Esophagus mucosa (tissue), 1 donor: ENCODE measurements around the gene MRPL52. TPM values are rescaled to one million over a fixed set of nuclear protein-coding genes. Genes with fewer than 3 reads are reported as not detected.
A peak's percentile ranks its signal among the peaks of the same experiment; 100 is the strongest.
"Not testable (repeated sequence)": the region's sequence is repeated elsewhere in the genome, so short reads cannot be mapped to it uniquely, and the experiment has no call there.

Source experiments
- ATAC-seq: fragments of 200-7000 bp; cut with Tn5 transposase; one replicate; pipeline ENCODE4 v1.9.1; 2020
- total RNA-seq: library from RNA; stranded (reverse); gene quantifications from one replicate; pipeline ENCODE4 v1.2.4, GENCODE V29; 2023
- donor health status: DM: yes; HTN: yes; CAD: no.

Gene MRPL52
- total RNA-seq, 1 donor from 2014 or later: 103 TPM

GRCh38 chr14:22811722-22812121, 18.0 kb upstream of the MRPL52 start:
- no peak for ATAC-seq

DNA sequence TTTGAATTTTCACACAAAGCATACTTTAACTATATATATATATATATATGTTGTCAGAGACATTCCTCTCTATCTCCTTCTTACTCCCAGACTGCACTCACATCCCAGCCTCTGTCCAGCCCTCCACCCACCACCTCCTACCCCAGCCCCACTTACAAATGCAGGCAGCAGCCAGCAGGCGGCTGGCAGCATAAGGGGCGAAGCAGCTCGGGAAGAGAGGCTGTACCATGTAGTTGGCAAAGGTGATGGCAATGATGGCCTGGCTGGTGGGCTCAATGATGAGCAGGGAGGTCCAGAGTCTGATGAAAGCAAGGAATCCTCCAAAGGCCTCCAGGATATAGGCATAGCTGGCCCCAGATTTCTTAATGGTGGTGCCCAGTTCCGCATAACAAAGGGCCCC, 16.9 kb upstream of the MRPL52 start:
- no peak for ATAC-seq

DNA sequence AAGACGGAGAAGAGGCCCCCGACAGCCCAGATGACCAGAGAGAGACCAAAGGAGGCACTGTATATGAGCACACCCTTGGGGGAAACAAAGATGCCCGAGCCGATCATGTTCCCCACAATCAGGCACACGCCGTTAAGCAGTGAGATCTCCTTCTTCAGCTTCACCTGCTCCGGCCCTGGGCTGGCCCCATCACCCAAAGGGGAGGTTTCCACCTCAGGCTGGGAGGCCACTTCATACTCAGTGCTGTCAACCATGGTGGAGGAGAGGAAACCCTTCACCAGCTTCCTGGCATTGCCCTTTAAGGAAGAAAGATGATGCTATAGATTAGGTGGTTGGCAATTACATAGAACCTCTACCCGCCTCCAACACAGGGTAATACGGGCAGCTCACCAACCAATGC, 16.5 kb upstream of the MRPL52 start:
- peak; percentile 8 for ATAC-seq

DNA sequence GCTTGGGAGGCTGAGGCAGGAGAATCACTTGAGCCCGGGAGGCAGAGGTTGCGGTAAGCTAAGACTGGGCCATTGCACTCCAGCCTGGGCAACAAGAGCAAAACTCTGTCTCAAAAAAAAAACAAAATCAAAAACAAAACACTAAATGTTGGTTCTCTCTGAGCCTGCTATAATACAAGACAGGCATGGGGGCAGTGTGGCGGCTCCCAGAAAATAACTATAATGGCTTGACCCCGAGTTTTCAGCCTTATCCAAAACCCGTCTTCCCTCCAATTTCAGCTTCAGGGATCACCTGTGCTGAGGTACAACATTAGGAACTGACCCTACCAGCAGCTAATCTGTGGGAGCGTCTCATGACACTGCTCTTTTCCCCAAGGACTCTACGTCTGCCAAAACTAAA, 15.3 kb upstream of the MRPL52 start:
- ATAC-seq: no peak

DNA sequence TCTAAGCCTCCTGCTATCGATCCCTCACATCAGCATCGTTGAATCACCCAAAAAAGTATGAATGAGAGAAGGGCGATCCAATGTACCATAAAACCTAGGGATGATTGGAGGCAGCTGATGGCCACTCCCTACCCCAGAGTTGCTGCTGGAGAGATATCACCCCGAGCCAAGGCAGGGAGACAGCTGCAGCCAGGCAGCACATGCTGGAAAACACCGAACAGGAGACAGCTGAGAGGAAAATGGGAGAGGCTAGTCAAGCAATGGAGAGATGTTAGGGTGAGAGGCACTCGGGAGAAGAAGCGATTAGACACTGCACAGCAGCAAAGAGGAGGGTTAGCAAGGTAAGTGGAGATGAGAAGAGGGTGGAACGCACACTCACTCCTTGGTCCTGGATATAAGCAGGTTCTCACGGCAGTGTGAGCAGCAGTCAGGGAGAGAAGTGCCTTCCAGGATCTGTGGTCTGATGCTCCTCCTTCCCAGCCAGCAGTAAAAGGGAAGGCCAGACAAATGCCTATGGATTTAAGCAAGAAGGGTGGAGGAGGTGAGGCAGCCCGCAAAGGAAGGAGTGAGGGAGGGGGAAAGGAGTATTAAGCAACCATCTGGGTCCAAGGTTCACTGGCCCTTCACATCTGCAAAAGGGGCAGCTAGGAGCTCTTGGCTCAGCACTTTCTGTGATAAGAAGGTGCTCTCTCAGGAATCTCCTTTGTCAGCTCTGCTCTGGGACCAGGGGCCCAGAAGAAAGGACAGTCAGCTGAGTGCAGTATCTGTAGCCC, 14.6 kb upstream of the MRPL52 start, which contains the start of gene SLC7A7:
Gene SLC7A7 (minus strand): TSS at position 495 of the 773 bp plus-strand sequence. CDS start 2,037 bp downstream, outside the sequence.
- no peak for ATAC-seq

DNA sequence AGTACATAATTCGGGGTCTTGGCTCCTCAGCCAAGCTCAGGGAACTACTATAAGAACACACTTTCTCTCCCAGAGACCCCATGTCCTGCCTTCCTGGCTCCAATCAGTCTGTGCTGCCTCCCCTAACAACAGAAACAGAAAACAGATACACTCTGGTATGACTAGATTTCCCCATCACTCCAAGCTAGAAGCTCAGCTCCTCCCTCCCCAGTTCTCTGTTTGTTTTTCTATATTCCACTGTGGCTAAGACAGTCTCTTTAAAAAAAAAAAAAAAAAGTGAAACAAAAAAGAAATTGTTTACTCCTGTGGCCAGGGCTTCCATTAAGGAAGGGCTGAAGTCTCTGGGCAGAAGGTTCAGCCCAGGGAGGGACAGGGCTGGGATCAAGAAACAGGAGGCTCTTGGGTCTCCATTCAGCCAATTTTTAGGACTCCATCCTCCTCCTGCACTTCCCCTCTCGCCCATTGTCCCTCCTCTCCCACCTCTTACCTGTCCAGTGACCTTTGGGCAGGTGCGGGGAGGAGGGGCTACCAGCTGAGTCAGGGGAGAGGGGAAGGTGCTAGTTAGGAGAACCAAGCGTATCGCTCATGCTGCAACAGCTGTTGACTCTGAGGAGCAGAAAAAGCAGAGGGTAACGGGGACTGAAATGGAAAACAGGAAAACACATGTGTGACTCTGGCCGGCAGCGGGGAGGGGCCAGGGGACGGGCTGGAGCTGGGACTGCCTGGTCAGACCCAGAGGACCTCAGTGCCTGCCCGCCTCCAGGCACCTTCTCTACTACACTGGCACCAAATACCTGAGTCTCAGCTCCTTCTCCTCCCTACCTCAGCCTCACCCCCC, 10.3 kb upstream of the MRPL52 start:
- no peak for ATAC-seq

- no peak for ATAC-seq
These were observed 9.0 kb upstream of the MRPL52 start for GRCh38 chr14:22820731-22821130.

GRCh38 chr14:22821193-22822015, 8.3 kb upstream of the MRPL52 start:
- peak; percentile 7 for ATAC-seq

DNA sequence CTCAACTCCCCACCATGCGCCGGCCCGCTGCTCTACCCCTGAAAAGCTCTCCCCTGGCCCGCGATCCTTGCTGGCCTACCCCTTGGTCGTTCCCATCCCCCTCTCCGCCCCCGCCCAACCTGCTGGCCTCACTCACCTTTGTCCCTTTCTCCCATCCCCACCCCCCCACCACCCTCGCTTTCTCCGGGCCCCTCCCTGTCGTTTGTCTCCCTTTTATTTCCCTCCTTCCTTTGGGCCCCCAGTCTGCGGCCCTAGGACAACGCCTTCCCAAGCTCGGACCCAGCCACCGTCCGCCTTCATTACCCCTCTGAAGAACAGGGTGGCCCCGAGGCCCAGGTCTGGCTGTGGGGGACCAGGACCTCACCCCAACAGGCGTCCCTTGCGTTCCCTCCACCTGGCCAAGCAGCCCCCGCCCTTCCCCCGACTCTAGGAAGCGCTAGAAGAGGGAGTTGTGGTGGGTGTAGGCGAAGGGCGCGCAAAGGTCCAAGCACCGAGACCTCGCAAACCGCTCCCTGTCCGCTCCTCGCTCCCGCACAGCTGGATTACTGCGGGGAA, 7.6 kb upstream of the MRPL52 start:
- ATAC-seq: no peak

- ATAC-seq: peak; percentile 45
These were observed 7.1 kb upstream of the MRPL52 start for GRCh38 chr14:22822571-22823098.

- ATAC-seq: peak; percentile 36
These were observed 4.9 kb upstream of the MRPL52 start for GRCh38 chr14:22824711-22825359.

DNA sequence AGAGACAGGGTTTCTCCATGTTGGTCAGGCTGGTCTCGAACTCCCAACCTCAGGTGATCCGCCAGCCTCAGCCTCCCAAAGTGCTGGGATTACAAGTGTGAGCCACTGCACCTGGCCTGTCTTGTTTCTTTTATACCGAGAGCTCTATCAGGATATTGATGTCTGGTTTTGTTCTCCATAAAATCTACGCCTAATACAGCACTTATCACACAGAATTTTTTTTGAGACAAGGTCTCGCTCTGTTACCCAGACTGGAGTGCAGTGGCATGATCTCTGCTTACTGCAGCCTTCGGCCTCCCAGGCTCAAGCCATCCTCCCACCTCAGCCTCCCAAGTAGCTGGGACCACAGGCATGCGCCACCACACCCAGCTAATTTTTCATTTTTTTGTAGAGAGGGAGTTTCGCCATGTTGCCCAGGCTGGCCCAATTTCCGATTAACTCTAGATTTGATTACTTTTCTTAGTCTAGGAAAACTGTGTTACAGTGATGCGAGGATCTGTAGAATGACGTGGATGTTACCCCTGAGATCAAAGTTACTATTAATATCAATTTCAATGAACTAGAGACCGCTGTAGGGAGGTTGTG, 519 bp upstream of the MRPL52 start:
- ATAC-seq: not testable (repeated sequence)

- ATAC-seq: no peak
These were observed 840 bp downstream of the MRPL52 start for GRCh38 chr14:22830443-22831010.

GRCh38 chr14:22835505-22835904, 5.8 kb downstream of the MRPL52 start:
- no peak for ATAC-seq

DNA sequence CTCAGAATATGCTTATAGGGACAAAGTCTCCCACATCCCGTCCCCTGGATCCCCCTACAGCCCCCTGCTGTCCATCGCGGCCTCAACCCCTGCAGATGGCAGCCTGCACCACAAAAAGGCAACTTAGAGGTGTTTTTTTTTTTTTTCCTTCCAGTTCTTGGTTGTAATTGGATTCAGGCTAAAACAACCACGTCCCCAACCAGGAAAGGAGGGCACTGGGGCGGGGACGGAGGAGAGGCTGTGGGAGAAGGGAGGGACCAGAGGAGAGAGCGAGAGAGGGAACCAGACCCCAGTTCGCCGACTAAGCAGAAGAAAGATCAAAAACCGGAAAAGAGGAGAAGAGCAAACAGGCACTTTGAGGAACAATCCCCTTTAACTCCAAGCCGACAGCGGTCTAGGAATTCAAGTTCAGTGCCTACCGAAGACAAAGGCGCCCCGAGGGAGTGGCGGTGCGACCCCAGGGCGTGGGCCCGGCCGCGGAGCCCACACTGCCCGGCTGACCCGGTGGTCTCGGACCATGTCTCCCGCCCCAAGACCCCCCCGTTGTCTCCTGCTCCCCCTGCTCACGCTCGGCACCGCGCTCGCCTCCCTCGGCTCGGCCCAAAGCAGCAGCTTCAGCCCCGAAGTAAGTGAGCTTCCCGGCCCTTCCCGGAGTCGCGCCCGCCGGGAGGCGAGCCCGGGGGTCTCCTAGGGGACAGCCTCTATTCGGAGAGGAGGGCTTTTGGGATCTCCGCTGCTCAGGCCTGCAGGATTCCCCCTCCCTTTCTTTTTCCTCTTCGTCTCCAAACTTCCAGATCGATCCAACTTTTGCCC, 6.8 kb downstream of the MRPL52 start, which contains the start of gene MMP14:
Gene MMP14 (plus strand): TSS at position 285 of the 813 bp plus-strand sequence. CDS start 233 bp downstream, at position 518.
- peak; percentile 47 for ATAC-seq

DNA sequence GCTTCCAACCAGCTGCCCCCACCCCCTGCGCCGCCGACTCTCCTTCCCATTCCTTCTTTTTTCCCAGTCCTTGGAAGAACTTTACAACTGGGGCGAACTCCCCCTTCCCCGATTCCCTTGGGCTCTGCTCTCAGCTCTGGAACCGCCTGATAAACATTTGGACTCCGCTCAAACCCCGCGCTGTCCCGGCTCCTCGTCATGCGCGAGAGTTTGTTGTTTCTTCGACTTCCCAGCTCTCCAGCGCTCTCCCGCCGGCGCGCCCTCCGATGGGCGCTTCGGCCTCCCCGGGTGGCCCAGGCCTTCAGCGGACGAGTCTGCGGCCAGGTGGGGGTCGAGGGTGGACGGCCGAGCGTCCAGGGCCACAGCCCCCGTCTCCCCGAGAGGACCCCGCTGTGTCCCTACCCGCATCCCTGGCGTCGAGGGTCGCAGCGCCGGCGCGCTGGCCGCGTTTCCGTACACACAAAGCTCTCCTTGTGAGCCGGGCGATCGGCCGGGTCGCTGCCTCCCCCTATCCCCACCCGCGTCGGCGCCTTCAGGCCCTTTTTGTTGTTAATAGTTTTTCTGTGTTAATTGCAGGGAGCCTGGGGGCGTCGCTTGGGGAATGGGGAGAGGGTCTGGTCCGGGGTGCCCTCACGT, 7.5 kb downstream of the MRPL52 start:
- peak; percentile 45 for ATAC-seq

DNA sequence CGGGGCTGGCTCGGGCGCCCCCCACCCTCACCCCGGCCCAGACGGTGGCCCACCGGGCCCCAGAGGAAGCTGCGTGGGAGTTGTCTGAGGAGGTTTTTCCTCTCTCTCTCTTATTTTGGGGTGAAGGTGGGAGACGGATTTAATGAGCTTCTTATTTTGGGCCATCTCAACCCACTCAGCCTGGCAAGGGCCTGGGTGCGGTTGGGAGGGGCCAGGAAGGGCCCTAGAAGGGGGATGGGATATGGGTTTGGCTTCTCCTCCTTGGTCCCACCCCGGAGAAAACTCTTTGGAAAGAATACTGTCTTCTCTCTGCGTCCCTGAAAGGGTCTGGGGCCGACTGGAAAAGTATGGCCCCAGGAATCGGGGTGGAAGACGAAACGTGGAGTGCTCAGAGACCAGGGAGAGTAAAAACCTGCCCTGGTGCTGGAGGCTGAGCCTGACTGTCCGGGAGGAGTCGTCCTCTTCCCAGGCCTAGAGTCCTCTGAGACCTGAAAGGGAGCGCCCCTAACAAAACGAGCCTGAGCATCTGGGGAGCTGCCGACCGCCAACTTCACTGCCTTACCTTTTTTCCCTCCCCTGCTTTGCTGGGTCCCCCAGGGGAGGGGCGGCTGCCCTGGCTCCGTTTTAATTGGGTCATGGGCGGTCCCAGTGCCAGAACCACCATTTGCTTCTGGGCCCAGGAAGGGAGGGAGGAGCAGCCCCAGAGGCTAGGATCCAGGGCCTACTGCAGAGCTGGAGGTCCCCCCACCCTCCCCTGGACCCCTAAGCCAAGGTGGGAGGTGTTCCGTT, 8.3 kb downstream of the MRPL52 start:
- peak; percentile 53 for ATAC-seq

- ATAC-seq: peak; percentile 9
These were observed 8.9 kb downstream of the MRPL52 start for GRCh38 chr14:22838631-22839041.
